Prostate gland (tissue), 2 donors: Measurements from ENCODE around the gene PKD2L2. TPM values are rescaled to one million over a fixed set of nuclear protein-coding genes. Genes with fewer than 3 reads are reported as not detected.
"Not testable (repeated sequence)": the region's sequence is repeated elsewhere in the genome, so short reads cannot be mapped to it uniquely, and the experiment has no call there.

Source experiments
- DNase-seq: peaks from one replicate; pipeline ENCODE4 v3.0.0-alpha.2; 2019; ENCODE audit warnings: low spot score
- H3K27ac ChIP-seq, 2 donors: fragments of 200-600 bp; sonication (generic); 2 replicates each; pipeline ENCODE4 v1.5.1; 2017 to 2019
- H3K27me3 ChIP-seq: fragments of 200-600 bp; sonication (generic); replicated peaks from 2 replicates; pipeline ENCODE4 v1.5.1; 2019; ENCODE audit not compliant: insufficient read depth
- H3K36me3 ChIP-seq, 2 donors: fragments of 200-600 bp; sonication (generic); 1 replicate in 1 of 2; 2 replicates in 1 of 2; pipeline versions ENCODE4 v1.5.1 to v1.8.1; 2017 to 2019
- H3K4me1 ChIP-seq: fragments of 200-600 bp; sonication (generic); replicated peaks from 2 replicates; pipeline ENCODE4 v1.5.1; 2019
- H3K4me3 ChIP-seq, 2 donors: fragments of 200-600 bp; sonication (generic); 2 replicates each; pipeline ENCODE4 v1.5.1; 2017 to 2019
- H3K9me3 ChIP-seq: fragments of 200-600 bp; sonication (generic); 2 replicates; pipeline ENCODE4 v1.5.1; 2017
- CTCF ChIP-seq, 4 experiments: fragments of 200-600 bp in 2 of 4; fragments of 450-650 bp in 2 of 4; sonication (generic) in 2 of 4; IDR thresholded peaks; 1 replicate in 3 of 4; 2 replicates in 1 of 4; pipeline ENCODE4 v1.5.1; 2016 to 2019; ENCODE audit warnings: antibody characterized with exemption in 4 of 4, mild to moderate bottlenecking in 2 of 4, moderate library complexity in 2 of 4
- POLR2A ChIP-seq: fragments of 450-650 bp; IDR thresholded peaks from one replicate; pipeline ENCODE4 v1.6.1; 2016; ENCODE audit warnings: antibody characterized with exemption, mild to moderate bottlenecking
- POLR2AphosphoS5 ChIP-seq: sonication (generic); formaldehyde crosslinking; IDR thresholded peaks from one replicate; pipeline ENCODE4 v1.6.1; 2017; ENCODE audit warnings: antibody characterized with exemption
- WGBS: methylation state at CpG from one replicate; pipeline ENCODE4 v1.1.5; 2018; 5-methylcytosine and 5-hydroxymethylcytosine counted together
- intact Hi-C: fragments of 100-400 bp; cut with DNase I; formaldehyde crosslinking; loops from one replicate; pipeline ENCODE4 v1.14.2; 2022
- total RNA-seq, 2 donors: library from RNA; depleted of rRNA; stranded (reverse); fragments of >200 nt; gene quantifications; one replicate each; pipeline ENCODE4 v1.1.0, GENCODE V29; 2016

PKD2L2 gene
- total RNA-seq, 2 donors from 2014 or later, result 0.45 TPM; not detected in 1

GRCh38 chr5:137957948-137958347, 68.7 kb downstream of the PKD2L2 start:
- H3K36me3 ChIP-seq, result no peaks in the 10 kb centered on the region
- H3K4me3 ChIP-seq, result no peak overlapping the region
- TF ChIP-seq POLR2AphosphoS5 (no peak), POLR2A (no peak), CTCF (IDR thresholded peaks at IDR 0.05) (no peak)
- no peaks in the 10 kb centered on the region for H3K9me3 ChIP-seq
- H3K27ac ChIP-seq, result no peak overlapping the region
- intact Hi-C loops, result no loop called here
- DNase-seq, result no peak
- no peaks in the 10 kb centered on the region for H3K27me3 ChIP-seq
- 26% methylated on average over 1 of the region's 1 CpG for WGBS
- H3K4me1 ChIP-seq, result no peaks in the 10 kb centered on the region

- H3K9me3 ChIP-seq, result no peaks in the 10 kb centered on the region
- TF ChIP-seq CTCF (IDR thresholded peaks at IDR 0.05) (no peak), POLR2AphosphoS5 (no peak), POLR2A (no peak)
- H3K4me3 ChIP-seq, result no peak overlapping the region
- no peak for DNase-seq
- 93% methylated on average over 4 of the region's 4 CpGs for WGBS
- H3K36me3 ChIP-seq, result no peaks in the 10 kb centered on the region
- no peak overlapping the region for H3K27ac ChIP-seq
- intact Hi-C loops, result no loop called here
- H3K27me3 ChIP-seq, result no peaks in the 10 kb centered on the region
- H3K4me1 ChIP-seq, result no peaks in the 10 kb centered on the region
Observed at GRCh38 chr5:137959488-137959887, 70.2 kb downstream of the PKD2L2 start.

- 36% methylated on average over 2 of the region's 2 CpGs for WGBS
- no peaks in the 10 kb centered on the region for H3K4me1 ChIP-seq
Observed at GRCh38 chr5:137960141-137960540, 70.9 kb downstream of the PKD2L2 start.

GRCh38 chr5:137960819-137961218, 71.6 kb downstream of the PKD2L2 start:
- Histone ChIP-seq H3K9me3 (no peaks in the 10 kb centered on the region), H3K27me3 (no peaks in the 10 kb centered on the region), H3K4me3 (no peak overlapping the region), H3K27ac (no peak overlapping the region), H3K4me1 (no peaks in the 10 kb centered on the region), H3K36me3 (no peaks in the 10 kb centered on the region)
- WGBS, result 97% methylated on average over 3 of the region's 3 CpGs
- DNase-seq, result no peak
- intact Hi-C loops, result no loop called here
- TF ChIP-seq POLR2A (no peak), POLR2AphosphoS5 (no peak), CTCF (IDR thresholded peaks at IDR 0.05) (no peak)

More at GRCh38 chr5:137960141-137960540, 70.9 kb downstream of the PKD2L2 start:
- intact Hi-C loops, result no loop called here
- H3K27me3 ChIP-seq, result no peaks in the 10 kb centered on the region
- DNase-seq, result no peak
- no peaks in the 10 kb centered on the region for H3K36me3 ChIP-seq
- H3K27ac ChIP-seq, result no peak overlapping the region
- no peaks in the 10 kb centered on the region for H3K9me3 ChIP-seq
- TF ChIP-seq CTCF (IDR thresholded peaks at IDR 0.05) (no peak), POLR2A (no peak), POLR2AphosphoS5 (no peak)
- no peak overlapping the region for H3K4me3 ChIP-seq

GRCh38 chr5:137970384-137970783, 81.1 kb downstream of the PKD2L2 start:
- intact Hi-C loops, DNase-seq: not testable (repeated sequence)
- 94% methylated on average over 4 of the region's 4 CpGs for WGBS

More at GRCh38 chr5:137970384-137970783, 81.1 kb downstream of the PKD2L2 start:
- not testable (repeated sequence) for H3K4me1 ChIP-seq, H3K9me3 ChIP-seq, H3K36me3 ChIP-seq, H3K4me3 ChIP-seq, H3K27ac ChIP-seq, H3K27me3 ChIP-seq
